Fibroblast of skin of left quadriceps (primary cell): ENCODE data around the gene PRKCQ.
A peak's percentile ranks its signal among the peaks of the same experiment; 100 is the strongest.
"Not testable (repeated sequence)": the region's sequence is repeated elsewhere in the genome, so short reads cannot be mapped to it uniquely, and the experiment has no call there.

Experiments used
- DNase-seq, 2 experiments: peaks; one replicate each; pipeline ENCODE4 v3.0.0-alpha.2; 2013; ENCODE audit warnings: low read depth in 2 of 2

The PRKCQ gene

GRCh38 chr10:6595499-6595898 lies 15.4 kb upstream of the PRKCQ start:
- DNase-seq: no peak

- DNase-seq: no peak
Observed at GRCh38 chr10:6593241-6593671, 13.2 kb upstream of the PRKCQ start.

GRCh38 chr10:6592080-6592479 lies 12.0 kb upstream of the PRKCQ start:
- DNase-seq: no peak

GRCh38 chr10:6591668-6592067 lies 11.6 kb upstream of the PRKCQ start:
- DNase-seq: no peak

- no peak for DNase-seq
Observed at GRCh38 chr10:6590100-6590499, 10.0 kb upstream of the PRKCQ start.

GRCh38 chr10:6589287-6590094 lies 9.4 kb upstream of the PRKCQ start:
- no peak for DNase-seq

- no peak for DNase-seq
Observed at GRCh38 chr10:6588845-6589244, 8.8 kb upstream of the PRKCQ start.

GRCh38 chr10:6588082-6588481 lies 8.0 kb upstream of the PRKCQ start:
- no peak for DNase-seq

- DNase-seq: no peak
Observed at GRCh38 chr10:6586501-6586900, 6.4 kb upstream of the PRKCQ start.

GRCh38 chr10:6583447-6583846 lies 3.4 kb upstream of the PRKCQ start:
- DNase-seq: no peak

- not testable (repeated sequence) for DNase-seq
Observed at GRCh38 chr10:6582913-6583312, 2.8 kb upstream of the PRKCQ start.

GRCh38 chr10:6582298-6582697 lies 2.2 kb upstream of the PRKCQ start:
- no peak for DNase-seq

- DNase-seq: no peak
Observed at GRCh38 chr10:6581778-6582228, 1.7 kb upstream of the PRKCQ start.

GRCh38 chr10:6581223-6581622 lies 1.1 kb upstream of the PRKCQ start:
- not testable (repeated sequence) for DNase-seq

- DNase-seq: peak; percentile 18 to 22
Observed at GRCh38 chr10:6580279-6581029, 378 bp upstream of the PRKCQ start.

GRCh38 chr10:6579183-6579903 lies 733 bp downstream of the PRKCQ start:
- DNase-seq: no peak

- no peak for DNase-seq
Observed at GRCh38 chr10:6578795-6579182, 1.3 kb downstream of the PRKCQ start.

- no peak for DNase-seq
Observed at GRCh38 chr10:6578251-6578771, 1.8 kb downstream of the PRKCQ start.

GRCh38 chr10:6576326-6576725 lies 3.8 kb downstream of the PRKCQ start:
- DNase-seq: no peak

GRCh38 chr10:6574664-6575176 lies 5.4 kb downstream of the PRKCQ start:
- DNase-seq: no peak

GRCh38 chr10:6570893-6571292 lies 9.2 kb downstream of the PRKCQ start:
- DNase-seq: no peak

- DNase-seq: no peak
Observed at GRCh38 chr10:6569259-6569658, 10.8 kb downstream of the PRKCQ start.
